ENCODE data around the gene ACOXL. TPM values are rescaled to one million over a fixed set of nuclear protein-coding genes. Genes with fewer than 3 reads are reported as not detected.

Gene ACOXL
- total RNA-seq, 1 experiment from 2014 or later = not detected

- H3K36me3 ChIP-seq = no peaks in the 10 kb centered on the region; the same call in 1 of the 2 replicates
These were observed 388.9 kb downstream of the ACOXL start for GRCh38 chr2:111121028-111121827.

GRCh38 chr2:111121828-111122630, 389.7 kb downstream of the ACOXL start:
- peak overlapping the region; percentile 72 for H3K4me3 ChIP-seq
- no peaks in the 10 kb centered on the region for H3K9me3 ChIP-seq

More at GRCh38 chr2:111121028-111121827, 388.9 kb downstream of the ACOXL start:
- peak; percentile 44 for DNase-seq
- H3K4me3 ChIP-seq = peak overlapping the region; percentile 72
- no peaks in the 10 kb centered on the region for H3K9me3 ChIP-seq
- peaks cover 6% of the 10 kb centered on the region for H3K27me3 ChIP-seq

GRCh38 chr2:111122631-111123421, 390.5 kb downstream of the ACOXL start:
- peak; percentile 64 for DNase-seq
- Histone ChIP-seq H3K36me3 (no peaks in the 10 kb centered on the region; the same call in 1 of the 2 replicates), H3K27me3 (no peaks in the 10 kb centered on the region)

More at GRCh38 chr2:111121828-111122630, 389.7 kb downstream of the ACOXL start:
- DNase-seq = peak; percentile 87
- no peaks in the 10 kb centered on the region for H3K27me3 ChIP-seq
- H3K36me3 ChIP-seq = no peaks in the 10 kb centered on the region; the same call in 1 of the 2 replicates

GRCh38 chr2:111123751-111124150, 391.4 kb downstream of the ACOXL start:
- Histone ChIP-seq H3K27me3 (no peaks in the 10 kb centered on the region), H3K4me3 (no peak overlapping the region)

More at GRCh38 chr2:111122631-111123421, 390.5 kb downstream of the ACOXL start:
- H3K9me3 ChIP-seq = no peaks in the 10 kb centered on the region
- peak overlapping the region; percentile 56 for H3K4me3 ChIP-seq

GRCh38 chr2:111126581-111126980, 394.2 kb downstream of the ACOXL start:
- no peaks in the 10 kb centered on the region for H3K27me3 ChIP-seq
- no peak overlapping the region for H3K4me3 ChIP-seq
- H3K36me3 ChIP-seq = no peaks in the 10 kb centered on the region; the same call in 1 of the 2 replicates
- no peak for DNase-seq
- no peaks in the 10 kb centered on the region for H3K9me3 ChIP-seq

More at GRCh38 chr2:111123751-111124150, 391.4 kb downstream of the ACOXL start:
- DNase-seq = no peak
- Histone ChIP-seq H3K36me3 (no peaks in the 10 kb centered on the region; the same call in 1 of the 2 replicates), H3K9me3 (no peaks in the 10 kb centered on the region)

GRCh38 chr2:111127351-111127750, 395.0 kb downstream of the ACOXL start:
- no peak for DNase-seq
- H3K4me3 ChIP-seq = no peak overlapping the region
- no peaks in the 10 kb centered on the region for H3K27me3 ChIP-seq
- H3K36me3 ChIP-seq = no peaks in the 10 kb centered on the region; the same call in 1 of the 2 replicates
- H3K9me3 ChIP-seq = no peaks in the 10 kb centered on the region

- DNase-seq = no peak
- H3K9me3 ChIP-seq = no peaks in the 10 kb centered on the region
- H3K36me3 ChIP-seq = no peaks in the 10 kb centered on the region; the same call in 1 of the 2 replicates
- no peaks in the 10 kb centered on the region for H3K27me3 ChIP-seq
- no peak overlapping the region for H3K4me3 ChIP-seq
These were observed 395.7 kb downstream of the ACOXL start for GRCh38 chr2:111128096-111128495.

- Histone ChIP-seq H3K9me3 (no peaks in the 10 kb centered on the region), H3K36me3 (no peaks in the 10 kb centered on the region), H3K4me3 (no peak overlapping the region), H3K27me3 (no peaks in the 10 kb centered on the region)
- DNase-seq = no peak
These were observed 401.2 kb downstream of the ACOXL start for GRCh38 chr2:111133603-111134002.

GRCh38 chr2:111134055-111134454, 401.7 kb downstream of the ACOXL start:
- Histone ChIP-seq H3K9me3 (no peaks in the 10 kb centered on the region), H3K36me3 (no peaks in the 10 kb centered on the region), H3K4me3 (no peak overlapping the region), H3K27me3 (no peaks in the 10 kb centered on the region)
- DNase-seq = no peak

GRCh38 chr2:111135237-111135909, 403.0 kb downstream of the ACOXL start:
- DNase-seq = no peak
- Histone ChIP-seq H3K9me3 (no peaks in the 10 kb centered on the region), H3K36me3 (no peaks in the 10 kb centered on the region), H3K4me3 (no peak overlapping the region), H3K27me3 (no peaks in the 10 kb centered on the region)

- Histone ChIP-seq H3K9me3 (no peaks in the 10 kb centered on the region), H3K4me3 (no peak overlapping the region), H3K36me3 (no peaks in the 10 kb centered on the region), H3K27me3 (no peaks in the 10 kb centered on the region)
- peak; percentile 81 for DNase-seq
These were observed 403.5 kb downstream of the ACOXL start for GRCh38 chr2:111135910-111136297.

GRCh38 chr2:111138839-111139238, 406.5 kb downstream of the ACOXL start:
- no peaks in the 10 kb centered on the region for H3K27me3 ChIP-seq
- no peaks in the 10 kb centered on the region for H3K36me3 ChIP-seq
- no peak overlapping the region for H3K4me3 ChIP-seq
- no peak for DNase-seq
- H3K9me3 ChIP-seq = no peaks in the 10 kb centered on the region

GRCh38 chr2:111139637-111140317, 407.4 kb downstream of the ACOXL start:
- H3K27me3 ChIP-seq = no peaks in the 10 kb centered on the region
- DNase-seq = peak; percentile 13
- no peaks in the 10 kb centered on the region for H3K36me3 ChIP-seq
- no peak overlapping the region for H3K4me3 ChIP-seq
- H3K9me3 ChIP-seq = no peaks in the 10 kb centered on the region

- DNase-seq = no peak
These were observed 408.4 kb downstream of the ACOXL start for GRCh38 chr2:111140815-111141214.

GRCh38 chr2:111142101-111142500, 409.7 kb downstream of the ACOXL start:
- H3K27me3 ChIP-seq = no peaks in the 10 kb centered on the region
- no peaks in the 10 kb centered on the region for H3K9me3 ChIP-seq
- no peak overlapping the region for H3K4me3 ChIP-seq
- no peak for DNase-seq
- no peaks in the 10 kb centered on the region for H3K36me3 ChIP-seq

More at GRCh38 chr2:111140815-111141214, 408.4 kb downstream of the ACOXL start:
- Histone ChIP-seq H3K36me3 (no peaks in the 10 kb centered on the region), H3K9me3 (no peaks in the 10 kb centered on the region), H3K4me3 (no peak overlapping the region), H3K27me3 (no peaks in the 10 kb centered on the region)
